Measurements from ENCODE around the gene LLGL1.

DNA sequence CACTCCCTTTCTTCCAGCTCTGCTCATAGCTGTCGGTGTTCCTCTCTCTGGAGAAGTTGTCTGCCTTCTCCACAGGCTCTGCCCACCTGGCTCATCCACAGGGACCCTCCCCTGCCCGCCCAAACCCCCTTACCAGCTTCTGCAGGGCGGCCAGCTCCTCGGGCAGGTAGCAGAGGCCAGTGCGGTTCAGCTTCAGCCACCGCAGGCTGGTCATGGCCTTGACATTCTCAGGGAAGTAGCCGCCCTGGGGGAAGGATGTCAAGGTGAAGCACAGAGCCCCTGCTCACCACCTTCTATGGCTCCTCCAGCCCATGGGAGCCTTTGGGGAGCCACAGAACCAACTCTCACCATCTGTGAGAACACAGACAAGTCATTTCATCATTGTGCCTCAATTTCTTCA is 31.3 kb downstream of the LLGL1 start:
- TF ChIP-seq POLR2A (IDR thresholded peaks at IDR 0.05; ENCODE audit: low read length) (no peak), SMC3 (IDR thresholded peaks at IDR 0.05) (no peak), HOXB5 (CRISPR knock-in tag; IDR thresholded peaks at IDR 0.05) (no peak), RAD21 (conservative IDR thresholded peaks at IDR 0.05 in 1 of 2, IDR thresholded peaks at IDR 0.05 in 1 of 2) (no peak), HOXA7 (CRISPR knock-in tag; IDR thresholded peaks at IDR 0.05) (no peak), CHD4 (IDR thresholded peaks at IDR 0.05; ENCODE audit: borderline replicate concordance) (no peak), ESRRA (IDR thresholded peaks at IDR 0.05; ENCODE audit: borderline replicate concordance, low read length) (no peak)
- TF ChIP-seq, protein P1, sequence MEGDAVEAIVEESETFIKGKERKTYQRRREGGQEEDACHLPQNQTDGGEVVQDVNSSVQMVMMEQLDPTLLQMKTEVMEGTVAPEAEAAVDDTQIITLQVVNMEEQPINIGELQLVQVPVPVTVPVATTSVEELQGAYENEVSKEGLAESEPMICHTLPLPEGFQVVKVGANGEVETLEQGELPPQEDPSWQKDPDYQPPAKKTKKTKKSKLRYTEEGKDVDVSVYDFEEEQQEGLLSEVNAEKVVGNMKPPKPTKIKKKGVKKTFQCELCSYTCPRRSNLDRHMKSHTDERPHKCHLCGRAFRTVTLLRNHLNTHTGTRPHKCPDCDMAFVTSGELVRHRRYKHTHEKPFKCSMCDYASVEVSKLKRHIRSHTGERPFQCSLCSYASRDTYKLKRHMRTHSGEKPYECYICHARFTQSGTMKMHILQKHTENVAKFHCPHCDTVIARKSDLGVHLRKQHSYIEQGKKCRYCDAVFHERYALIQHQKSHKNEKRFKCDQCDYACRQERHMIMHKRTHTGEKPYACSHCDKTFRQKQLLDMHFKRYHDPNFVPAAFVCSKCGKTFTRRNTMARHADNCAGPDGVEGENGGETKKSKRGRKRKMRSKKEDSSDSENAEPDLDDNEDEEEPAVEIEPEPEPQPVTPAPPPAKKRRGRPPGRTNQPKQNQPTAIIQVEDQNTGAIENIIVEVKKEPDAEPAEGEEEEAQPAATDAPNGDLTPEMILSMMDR (IDR thresholded peaks at IDR 0.05), result no peak
- TF ChIP-seq, protein P2, sequence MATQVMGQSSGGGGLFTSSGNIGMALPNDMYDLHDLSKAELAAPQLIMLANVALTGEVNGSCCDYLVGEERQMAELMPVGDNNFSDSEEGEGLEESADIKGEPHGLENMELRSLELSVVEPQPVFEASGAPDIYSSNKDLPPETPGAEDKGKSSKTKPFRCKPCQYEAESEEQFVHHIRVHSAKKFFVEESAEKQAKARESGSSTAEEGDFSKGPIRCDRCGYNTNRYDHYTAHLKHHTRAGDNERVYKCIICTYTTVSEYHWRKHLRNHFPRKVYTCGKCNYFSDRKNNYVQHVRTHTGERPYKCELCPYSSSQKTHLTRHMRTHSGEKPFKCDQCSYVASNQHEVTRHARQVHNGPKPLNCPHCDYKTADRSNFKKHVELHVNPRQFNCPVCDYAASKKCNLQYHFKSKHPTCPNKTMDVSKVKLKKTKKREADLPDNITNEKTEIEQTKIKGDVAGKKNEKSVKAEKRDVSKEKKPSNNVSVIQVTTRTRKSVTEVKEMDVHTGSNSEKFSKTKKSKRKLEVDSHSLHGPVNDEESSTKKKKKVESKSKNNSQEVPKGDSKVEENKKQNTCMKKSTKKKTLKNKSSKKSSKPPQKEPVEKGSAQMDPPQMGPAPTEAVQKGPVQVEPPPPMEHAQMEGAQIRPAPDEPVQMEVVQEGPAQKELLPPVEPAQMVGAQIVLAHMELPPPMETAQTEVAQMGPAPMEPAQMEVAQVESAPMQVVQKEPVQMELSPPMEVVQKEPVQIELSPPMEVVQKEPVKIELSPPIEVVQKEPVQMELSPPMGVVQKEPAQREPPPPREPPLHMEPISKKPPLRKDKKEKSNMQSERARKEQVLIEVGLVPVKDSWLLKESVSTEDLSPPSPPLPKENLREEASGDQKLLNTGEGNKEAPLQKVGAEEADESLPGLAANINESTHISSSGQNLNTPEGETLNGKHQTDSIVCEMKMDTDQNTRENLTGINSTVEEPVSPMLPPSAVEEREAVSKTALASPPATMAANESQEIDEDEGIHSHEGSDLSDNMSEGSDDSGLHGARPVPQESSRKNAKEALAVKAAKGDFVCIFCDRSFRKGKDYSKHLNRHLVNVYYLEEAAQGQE (IDR thresholded peaks at IDR 0.05), result no peak
- TF ChIP-seq, protein P3, sequence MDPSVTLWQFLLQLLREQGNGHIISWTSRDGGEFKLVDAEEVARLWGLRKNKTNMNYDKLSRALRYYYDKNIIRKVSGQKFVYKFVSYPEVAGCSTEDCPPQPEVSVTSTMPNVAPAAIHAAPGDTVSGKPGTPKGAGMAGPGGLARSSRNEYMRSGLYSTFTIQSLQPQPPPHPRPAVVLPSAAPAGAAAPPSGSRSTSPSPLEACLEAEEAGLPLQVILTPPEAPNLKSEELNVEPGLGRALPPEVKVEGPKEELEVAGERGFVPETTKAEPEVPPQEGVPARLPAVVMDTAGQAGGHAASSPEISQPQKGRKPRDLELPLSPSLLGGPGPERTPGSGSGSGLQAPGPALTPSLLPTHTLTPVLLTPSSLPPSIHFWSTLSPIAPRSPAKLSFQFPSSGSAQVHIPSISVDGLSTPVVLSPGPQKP (IDR thresholded peaks at IDR 0.05; ENCODE audit: low read depth, low read length), result no peak

Measured in A549 (cell line).